HepG2 (cell line): ENCODE results near the gene UBC. TPM values are rescaled to one million over a fixed set of nuclear protein-coding genes. Genes with fewer than 3 reads are reported as not detected.
A peak's percentile ranks its signal among the peaks of the same experiment; 100 is the strongest.

Experiments used
- ARID5B ChIP-seq: IDR thresholded peaks from 2 replicates; pipeline ENCODE4 v1.4.0; 2020; ENCODE audit warnings: mild to moderate bottlenecking, missing genetic modification reagents
- E2F1 ChIP-seq: sonication (generic); formaldehyde crosslinking; IDR thresholded peaks from 2 replicates; pipeline ENCODE4 v1.5.0; 2020; ENCODE audit warnings: missing genetic modification reagents
- KDM4B ChIP-seq: sonication (generic); formaldehyde crosslinking; IDR thresholded peaks from 2 replicates; pipeline ENCODE4 v1.4.0; 2020; ENCODE audit warnings: missing genetic modification reagents
- MBNL3 ChIP-seq: fragments of 250-450 bp; sonication (Bioruptor Pico); conservative IDR thresholded peaks from 2 replicates; pipeline ENCODE4 v1.8.0; 2022; ENCODE audit warnings: mild to moderate bottlenecking, inconsistent platforms
- MED13 ChIP-seq: sonication (generic); formaldehyde crosslinking; IDR thresholded peaks from 2 replicates; pipeline ENCODE4 v1.5.0; 2020; ENCODE audit warnings: missing genetic modification reagents
- SP2 ChIP-seq: sonication (generic); formaldehyde crosslinking; IDR thresholded peaks from 2 replicates; pipeline ENCODE4 v1.5.1; 2020; ENCODE audit warnings: mild to moderate bottlenecking, missing genetic modification reagents
- TCF7L2 ChIP-seq: IDR thresholded peaks from 2 replicates; pipeline ENCODE4 v1.6.1; 2011; ENCODE audit warnings: mild to moderate bottlenecking, low read depth, low read length, moderate library complexity
- TFE3 ChIP-seq: IDR thresholded peaks from 2 replicates; pipeline ENCODE4 v1.6.1; 2016
- ZHX2 ChIP-seq, 2 experiments: sonication (generic) in 1 of 2; formaldehyde crosslinking in 1 of 2; IDR thresholded peaks; 2 replicates each; pipeline versions ENCODE4 v1.6.1 to v1.9.0; 2014 to 2022; ENCODE audit warnings: antibody characterized with exemption in 1 of 2, borderline replicate concordance in 1 of 2, inconsistent platforms in 1 of 2, low read depth in 1 of 2, missing genetic modification reagents in 1 of 2
- ZNF264 ChIP-seq: sonication (generic); formaldehyde crosslinking; IDR thresholded peaks from 2 replicates; pipeline ENCODE4 v1.4.0; 2020; ENCODE audit warnings: missing genetic modification reagents
- ZNF329 ChIP-seq: sonication (generic); formaldehyde crosslinking; IDR thresholded peaks from 2 replicates; pipeline ENCODE4 v1.9.0; 2021; ENCODE audit warnings: low read depth, mild to moderate bottlenecking, missing genetic modification reagents
- ZNF468 ChIP-seq: sonication (generic); formaldehyde crosslinking; IDR thresholded peaks from 2 replicates; pipeline ENCODE4 v1.8.0; 2022; ENCODE audit warnings: mild to moderate bottlenecking, moderate library complexity, missing genetic modification reagents
- polyA plus RNA-seq, 8 experiments: library from polyadenylated mRNA; depleted of rRNA in 3 of 8; stranded (reverse) in 7 of 8; unstranded in 1 of 8; fragments of >200 nt; fragmentation: Illumina TruSeq in 4 of 8; extraction: Trizol in 4 of 8; gene quantifications; 2 replicates each; pipeline versions ENCODE4 v1.2.1 to v1.2.3, GENCODE V29; 2011 to 2016; ENCODE audit warnings: low read depth in 4 of 8, missing spikeins in 1 of 8, mixed read lengths in 1 of 8; ENCODE audit not compliant: insufficient read depth in 1 of 8
- total RNA-seq, 5 experiments: library from RNA; depleted of rRNA; stranded (reverse); fragments of >200 nt; fragmentation: Illumina TruSeq; extraction: Trizol; gene quantifications; 2 replicates each; pipeline ENCODE4 v1.2.3, GENCODE V29; 2016; ENCODE audit warnings: low read depth in 1 of 5

The UBC gene
- total and polyA plus RNA-seq, 2 of the 13 experiments (the other 11 are each of a cell fraction or from before 2014, with no cell fraction given), result 805 to 1,432 TPM

GRCh38 chr12:124863416-124864325 lies 50.8 kb downstream of the UBC start, which contains the start of gene SCARB1 (continued):
- no peak; the same call in 1 of the 2 replicates for TF ChIP-seq TFE3 (CRISPR knock-in tag)
- TF ChIP-seq TCF7L2, result no peak
- peak; percentile 16; the same call in 1 of the 2 replicates for TF ChIP-seq ARID5B (CRISPR knock-in tag)
- TF ChIP-seq ZNF468, result no peak
- no peak for TF ChIP-seq ZNF329 (CRISPR knock-in tag)
- no peak for TF ChIP-seq MBNL3
- no peak for TF ChIP-seq ZNF264 (CRISPR knock-in tag)
- TF ChIP-seq KDM4B (CRISPR knock-in tag), result no peak
- no peak for TF ChIP-seq ZHX2 (IDR thresholded peaks at IDR 0.05; ENCODE audit: low read depth)
- TF ChIP-seq ZHX2 (CRISPR knock-in tag; IDR thresholded peaks at IDR 0.05; ENCODE audit: borderline replicate concordance), result 0 out of 2 replicates have a peak, but pooled peaks have one; percentile 81
- TF ChIP-seq MED13 (CRISPR knock-in tag), result peak; percentile 25; the same call in 1 of the 2 replicates
- no peak for TF ChIP-seq E2F1
- no peak; the same call in 1 of the 2 replicates for TF ChIP-seq SP2
